ENCODE data around the gene VWF. TPM values are rescaled to one million over a fixed set of nuclear protein-coding genes. Genes with fewer than 3 reads are reported as not detected.

VWF gene
- total RNA-seq, 4 donors from 2014 or later = 78.8 to 118 (median 101) TPM

GRCh38 chr12:5952031-5952430 lies 172.4 kb downstream of the VWF start:
- no peak overlapping the region for H3K27ac ChIP-seq
- in situ Hi-C loops (cut with MboI; ENCODE audit: low sequenced_read_pairs in 4 of 4) (no loop called here), intact Hi-C loops (cut with DNase I; ENCODE audit: low total_unique reads) (no loop called here)
- H3K4me3 ChIP-seq = no peak overlapping the region
- no peaks in the 10 kb centered on the region for H3K9me3 ChIP-seq
- no peak for ATAC-seq
- DNase-seq = no peak
- H3K27me3 ChIP-seq = peaks cover 2 to 8% (median 4%) of the 10 kb centered on the region in 3 donors
- TF ChIP-seq POLR2A (IDR thresholded peaks at IDR 0.05) (no peak), CTCF (IDR thresholded peaks at IDR 0.05 in 4 of 5, conservative IDR thresholded peaks at IDR 0.05 in 1 of 5) (no peak)
- H3K4me1 ChIP-seq = no peaks in the 10 kb centered on the region
- H3K36me3 ChIP-seq = no peaks in the 10 kb centered on the region

GRCh38 chr12:5948696-5949095 lies 175.8 kb downstream of the VWF start:
- Histone ChIP-seq H3K4me1 (no peaks in the 10 kb centered on the region), H3K9me3 (no peaks in the 10 kb centered on the region), H3K4me3 (no peak overlapping the region), H3K36me3 (no peaks in the 10 kb centered on the region), H3K27ac (no peak overlapping the region), H3K27me3 (peaks cover 21 to 35% (median 27%) of the 10 kb centered on the region in 3 donors)
- TF ChIP-seq CTCF (IDR thresholded peaks at IDR 0.05 in 4 of 5, conservative IDR thresholded peaks at IDR 0.05 in 1 of 5) (no peak), POLR2A (IDR thresholded peaks at IDR 0.05) (no peak)
- in situ Hi-C loops (cut with MboI; ENCODE audit: low sequenced_read_pairs in 4 of 4) (no loop called here), intact Hi-C loops (cut with DNase I; ENCODE audit: low total_unique reads) (no loop called here)
- ATAC-seq = no peak
- DNase-seq = no peak

- intact Hi-C loops (cut with DNase I; ENCODE audit: low total_unique reads) (no loop called here), in situ Hi-C loops (cut with MboI; ENCODE audit: low sequenced_read_pairs in 4 of 4) (no loop called here)
- Histone ChIP-seq H3K4me3 (no peak overlapping the region), H3K36me3 (no peaks in the 10 kb centered on the region), H3K27ac (no peak overlapping the region), H3K4me1 (no peaks in the 10 kb centered on the region), H3K27me3 (peaks cover 22 to 40% (median 27%) of the 10 kb centered on the region in 3 donors), H3K9me3 (no peaks in the 10 kb centered on the region)
- DNase-seq = no peak
- no peak for TF ChIP-seq POLR2A (IDR thresholded peaks at IDR 0.05)
- TF ChIP-seq CTCF (IDR thresholded peaks at IDR 0.05 in 4 of 5, conservative IDR thresholded peaks at IDR 0.05 in 1 of 5) = no peak
- no peak for ATAC-seq
These were observed 177.5 kb downstream of the VWF start for GRCh38 chr12:5947006-5947405.

- Histone ChIP-seq H3K36me3 (no peaks in the 10 kb centered on the region), H3K9me3 (no peaks in the 10 kb centered on the region), H3K4me1 (no peaks in the 10 kb centered on the region), H3K4me3 (no peak overlapping the region), H3K27me3 (peaks cover 22 to 40% (median 27%) of the 10 kb centered on the region in 3 donors), H3K27ac (no peak overlapping the region)
- in situ Hi-C loops (cut with MboI; ENCODE audit: low sequenced_read_pairs in 4 of 4) = no loop called here
- ATAC-seq (no peak), DNase-seq (no peak)
- TF ChIP-seq CTCF (IDR thresholded peaks at IDR 0.05 in 4 of 5, conservative IDR thresholded peaks at IDR 0.05 in 1 of 5) (no peak), POLR2A (IDR thresholded peaks at IDR 0.05) (no peak)
- intact Hi-C loops (cut with DNase I; ENCODE audit: low total_unique reads) = no loop called here
These were observed 178.1 kb downstream of the VWF start for GRCh38 chr12:5946388-5946787.

All from gastrocnemius medialis (tissue), 4 donors.